Kidney glomerular epithelial cell (primary cell): ENCODE measurements around the gene HELZ.
"Not testable (repeated sequence)": the region's sequence is repeated elsewhere in the genome, so short reads cannot be mapped to it uniquely, and the experiment has no call there.

Experiments used
- DNase-seq: peaks from one replicate; lab custom pipeline; 2025; lab: John Stamatoyannopoulos, UW

The HELZ gene, protein sequence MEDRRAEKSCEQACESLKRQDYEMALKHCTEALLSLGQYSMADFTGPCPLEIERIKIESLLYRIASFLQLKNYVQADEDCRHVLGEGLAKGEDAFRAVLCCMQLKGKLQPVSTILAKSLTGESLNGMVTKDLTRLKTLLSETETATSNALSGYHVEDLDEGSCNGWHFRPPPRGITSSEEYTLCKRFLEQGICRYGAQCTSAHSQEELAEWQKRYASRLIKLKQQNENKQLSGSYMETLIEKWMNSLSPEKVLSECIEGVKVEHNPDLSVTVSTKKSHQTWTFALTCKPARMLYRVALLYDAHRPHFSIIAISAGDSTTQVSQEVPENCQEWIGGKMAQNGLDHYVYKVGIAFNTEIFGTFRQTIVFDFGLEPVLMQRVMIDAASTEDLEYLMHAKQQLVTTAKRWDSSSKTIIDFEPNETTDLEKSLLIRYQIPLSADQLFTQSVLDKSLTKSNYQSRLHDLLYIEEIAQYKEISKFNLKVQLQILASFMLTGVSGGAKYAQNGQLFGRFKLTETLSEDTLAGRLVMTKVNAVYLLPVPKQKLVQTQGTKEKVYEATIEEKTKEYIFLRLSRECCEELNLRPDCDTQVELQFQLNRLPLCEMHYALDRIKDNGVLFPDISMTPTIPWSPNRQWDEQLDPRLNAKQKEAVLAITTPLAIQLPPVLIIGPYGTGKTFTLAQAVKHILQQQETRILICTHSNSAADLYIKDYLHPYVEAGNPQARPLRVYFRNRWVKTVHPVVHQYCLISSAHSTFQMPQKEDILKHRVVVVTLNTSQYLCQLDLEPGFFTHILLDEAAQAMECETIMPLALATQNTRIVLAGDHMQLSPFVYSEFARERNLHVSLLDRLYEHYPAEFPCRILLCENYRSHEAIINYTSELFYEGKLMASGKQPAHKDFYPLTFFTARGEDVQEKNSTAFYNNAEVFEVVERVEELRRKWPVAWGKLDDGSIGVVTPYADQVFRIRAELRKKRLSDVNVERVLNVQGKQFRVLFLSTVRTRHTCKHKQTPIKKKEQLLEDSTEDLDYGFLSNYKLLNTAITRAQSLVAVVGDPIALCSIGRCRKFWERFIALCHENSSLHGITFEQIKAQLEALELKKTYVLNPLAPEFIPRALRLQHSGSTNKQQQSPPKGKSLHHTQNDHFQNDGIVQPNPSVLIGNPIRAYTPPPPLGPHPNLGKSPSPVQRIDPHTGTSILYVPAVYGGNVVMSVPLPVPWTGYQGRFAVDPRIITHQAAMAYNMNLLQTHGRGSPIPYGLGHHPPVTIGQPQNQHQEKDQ (N-terminal part only)

GRCh38 chr17:67245073-67245693 lies at the start of gene HELZ:
TSS of gene HELZ (minus strand) at chr17:67245196. CDS start at chr17:67218804, 26,392 bp downstream.
- peak; percentile 69 for DNase-seq

DNA sequence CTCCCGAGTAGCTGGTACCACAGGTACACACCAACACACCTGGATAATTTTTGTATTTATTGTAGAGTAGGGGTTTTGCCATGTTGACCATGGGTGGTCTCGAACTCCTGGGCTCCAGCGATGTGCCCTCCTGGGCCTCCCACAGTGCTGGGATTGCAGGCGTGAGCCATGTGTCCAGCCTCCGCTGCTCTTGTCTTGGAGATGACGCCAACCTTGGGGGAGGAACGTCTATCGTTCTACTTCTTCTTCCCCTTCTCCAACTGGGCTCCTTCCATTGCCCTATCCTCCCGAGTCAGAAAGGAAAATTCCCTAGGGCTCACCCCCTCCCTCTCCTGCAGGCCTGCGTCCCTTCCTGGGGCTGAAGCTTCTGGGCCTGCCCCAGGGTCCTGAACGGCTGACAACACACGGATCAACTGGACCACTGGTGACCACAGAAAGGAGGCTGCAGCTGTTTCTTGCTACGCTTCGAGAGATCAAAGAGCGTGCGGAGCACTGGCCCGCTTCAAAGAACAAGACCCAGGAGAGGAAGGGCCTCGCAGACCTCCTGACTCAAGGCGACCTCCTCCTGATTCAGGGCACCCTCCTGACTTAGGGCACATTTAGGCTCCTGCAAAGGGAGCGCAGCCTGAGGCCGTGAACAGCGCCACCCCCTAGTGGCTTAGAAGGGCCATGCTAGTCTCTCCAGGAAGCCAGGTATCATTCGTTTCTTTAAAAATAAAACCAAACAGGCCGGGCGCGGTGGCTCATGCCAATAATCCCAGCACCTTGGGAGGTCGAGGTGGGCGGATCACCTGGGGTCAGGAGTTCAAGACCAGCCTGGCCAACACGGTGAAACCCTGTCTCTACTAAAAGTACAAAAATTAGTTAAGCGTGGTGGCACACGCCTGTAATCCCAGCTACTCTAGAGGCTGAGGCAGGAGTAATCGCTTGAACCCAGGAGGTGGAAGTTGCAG lies 48.5 kb upstream of the HELZ start:
- peak; percentile 11 for DNase-seq

- DNase-seq, result no peak
Measured at GRCh38 chr17:67290711-67291291, 45.8 kb upstream of the HELZ start.

DNA sequence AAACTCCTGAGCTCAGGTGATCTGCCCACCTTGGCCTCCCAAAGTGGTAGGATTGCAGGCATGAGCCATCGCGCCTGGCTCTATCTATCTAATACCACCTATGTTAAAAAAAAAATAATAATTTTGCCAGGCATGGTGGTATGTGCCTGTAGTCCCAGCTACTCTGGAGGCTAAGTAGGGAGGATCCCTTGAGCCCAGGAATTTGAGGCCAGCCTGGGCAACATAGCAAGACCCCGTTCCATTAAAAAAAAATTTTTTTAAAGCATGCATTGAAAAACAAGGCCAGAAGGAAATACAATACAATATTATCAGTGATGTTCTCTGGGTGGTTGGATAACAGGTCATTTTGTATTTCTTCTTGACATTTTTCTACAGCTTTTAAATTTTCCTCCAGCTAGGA lies 45.2 kb upstream of the HELZ start:
- DNase-seq, result no peak

- no peak for DNase-seq
Measured at GRCh38 chr17:67289181-67289876, 44.3 kb upstream of the HELZ start.

DNA sequence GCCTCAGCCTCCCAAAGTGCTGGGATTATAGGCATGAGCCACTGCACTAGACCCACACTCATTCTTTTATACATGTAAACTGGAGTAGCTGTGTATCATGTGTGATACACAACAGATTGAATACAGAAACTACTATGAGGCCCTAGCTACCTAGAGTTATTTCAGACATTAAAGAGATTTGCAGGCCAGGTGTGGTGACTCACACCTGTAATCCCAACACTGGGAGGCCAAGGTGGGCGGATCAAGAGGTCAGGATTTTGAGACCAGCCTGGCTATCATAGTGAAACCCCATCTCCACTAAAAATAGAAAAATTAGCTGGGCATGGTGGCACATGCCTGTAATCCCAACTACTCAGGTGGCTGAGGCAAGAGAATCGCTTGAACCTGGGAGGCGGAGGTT lies 41.8 kb upstream of the HELZ start:
- not testable (repeated sequence) for DNase-seq

- no peak for DNase-seq
Measured at GRCh38 chr17:67285360-67285759, 40.4 kb upstream of the HELZ start.

GRCh38 chr17:67283731-67284516 lies 38.9 kb upstream of the HELZ start:
- no peak for DNase-seq

DNA sequence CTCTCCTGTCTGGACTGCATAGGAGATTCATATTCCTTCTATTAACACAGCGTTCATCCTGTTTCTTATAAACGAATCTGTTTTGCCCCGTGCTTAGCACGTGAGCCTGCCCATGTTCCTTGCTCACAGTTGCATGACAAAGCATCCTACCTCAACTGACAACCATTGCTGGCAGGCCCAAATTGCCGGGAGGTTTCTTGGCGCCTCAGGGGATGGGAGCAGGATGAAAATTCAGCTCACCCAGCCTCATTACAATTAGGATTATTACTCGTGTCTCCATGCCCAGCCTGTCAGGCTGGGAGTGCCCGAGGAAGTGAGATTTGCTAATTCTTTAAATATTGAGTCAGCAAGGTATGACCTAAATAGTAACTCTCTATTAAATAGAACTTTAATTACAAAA lies 36.7 kb upstream of the HELZ start:
- no peak for DNase-seq

DNA sequence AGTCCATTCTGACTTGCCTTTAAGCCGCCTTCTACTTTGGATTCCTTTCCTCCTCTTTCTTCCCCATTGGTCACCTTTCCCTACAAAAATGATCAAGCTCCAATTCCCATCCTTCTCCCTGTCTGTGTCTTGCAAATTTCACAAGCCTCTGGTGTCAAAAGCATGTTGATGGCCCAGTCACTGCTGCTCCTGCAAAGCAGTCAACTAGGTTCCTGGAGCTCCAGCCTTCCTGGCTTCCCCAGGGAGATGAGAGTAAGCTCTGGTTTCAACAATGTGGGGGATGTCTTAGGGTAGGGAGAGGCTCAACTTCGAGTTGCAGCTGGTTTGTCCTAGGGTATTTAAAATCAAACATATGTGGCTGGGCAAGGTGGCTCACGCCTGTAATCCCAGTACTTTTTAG lies 36.1 kb upstream of the HELZ start:
- DNase-seq, result no peak

DNA sequence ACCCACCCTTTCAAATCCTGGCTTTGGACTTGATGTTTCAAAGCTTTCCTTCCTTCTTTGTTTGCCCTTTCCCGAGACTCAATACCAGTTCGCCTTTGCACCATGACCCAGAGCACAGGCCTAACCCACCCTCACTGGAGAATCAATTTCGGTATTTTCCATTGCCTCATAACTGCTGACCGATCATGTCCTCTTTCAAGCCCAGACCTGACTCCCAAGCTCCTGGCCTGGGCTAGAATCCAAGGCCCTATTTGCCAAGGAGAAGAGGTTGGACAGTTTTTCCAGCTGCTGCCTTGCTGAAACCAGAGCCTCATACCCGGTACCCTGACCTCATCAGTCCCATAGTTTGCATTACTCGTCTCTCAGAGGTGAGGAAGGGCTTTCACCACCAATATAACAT lies 35.3 kb upstream of the HELZ start:
- no peak for DNase-seq

GRCh38 chr17:67279115-67279514 lies 34.1 kb upstream of the HELZ start:
- DNase-seq, result no peak

- DNase-seq, result no peak
Measured at GRCh38 chr17:67278363-67278762, 33.4 kb upstream of the HELZ start.

DNA sequence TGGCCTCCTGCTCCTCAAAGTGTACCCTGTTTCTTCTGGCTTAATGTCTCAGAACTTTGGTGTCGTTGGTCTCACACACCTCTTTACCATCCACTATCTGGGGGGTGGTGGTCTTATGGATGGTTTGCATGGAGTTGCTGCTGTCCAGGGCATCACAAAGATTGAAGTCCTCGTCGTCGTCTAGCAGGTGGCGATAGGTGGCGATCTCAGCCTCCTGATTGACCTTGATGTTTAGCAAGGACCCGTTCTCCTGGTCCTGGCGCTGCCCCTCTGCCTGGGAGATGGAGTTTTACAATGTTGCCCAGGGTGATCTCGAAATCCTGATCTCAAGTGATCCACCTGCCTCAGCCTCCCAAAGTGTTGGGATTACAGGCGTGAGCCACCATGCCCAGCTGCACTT lies 31.1 kb upstream of the HELZ start:
- no peak for DNase-seq

DNA sequence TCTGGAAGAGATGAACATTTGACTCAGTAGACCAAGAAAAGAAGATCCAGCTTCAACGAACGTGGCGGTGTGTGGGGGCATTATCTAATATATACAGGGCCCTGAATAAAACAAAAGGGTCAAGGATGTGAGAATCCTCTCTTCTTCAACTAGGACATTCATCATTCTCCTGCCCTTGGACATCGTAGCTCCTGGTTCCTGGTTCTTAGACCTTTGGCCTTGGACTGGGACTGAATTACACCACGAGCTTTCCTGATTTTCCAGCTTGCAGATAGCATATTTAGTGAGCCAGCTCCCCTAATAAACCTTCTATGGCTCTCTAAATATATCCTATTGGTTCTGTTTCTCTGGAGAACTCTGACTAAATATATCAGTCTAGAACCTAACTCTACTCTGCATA lies 29.5 kb upstream of the HELZ start:
- DNase-seq, result no peak

- no peak for DNase-seq
Measured at GRCh38 chr17:67273900-67274299, 28.9 kb upstream of the HELZ start.

- no peak for DNase-seq
Measured at GRCh38 chr17:67272312-67273047, 27.5 kb upstream of the HELZ start.

- not testable (repeated sequence) for DNase-seq
Measured at GRCh38 chr17:67271187-67271586, 26.2 kb upstream of the HELZ start.
